Thymus (tissue), 11 donors: Measurements from ENCODE around the gene TTYH1. TPM values are rescaled to one million over a fixed set of nuclear protein-coding genes. Genes with fewer than 3 reads are reported as not detected.
"Not testable (repeated sequence)": the region's sequence is repeated elsewhere in the genome, so short reads cannot be mapped to it uniquely, and the experiment has no call there.

Source experiments
- DNase-seq, 9 donors: peaks; one replicate each; pipeline ENCODE4 v3.0.0-alpha.2; 2013; ENCODE audit warnings: low spot score in 9 of 9, low read depth in 6 of 9, missing footprints in 1 of 9
- H3K27ac ChIP-seq, 2 donors: one replicate each; pipeline ENCODE4 v1.5.1; 2013; ENCODE audit warnings: control low read depth in 1 of 2, low read depth in 1 of 2, low read length in 1 of 2, mild to moderate bottlenecking in 1 of 2, moderate library complexity in 1 of 2
- H3K27me3 ChIP-seq, 2 donors: one replicate each; pipeline ENCODE4 v1.5.1; 2013; ENCODE audit warnings: low read length in 1 of 2; ENCODE audit not compliant: control insufficient read depth in 2 of 2, insufficient read depth in 1 of 2
- H3K36me3 ChIP-seq, 2 donors: one replicate each; pipeline ENCODE4 v1.5.1; 2013; ENCODE audit warnings: low read length in 1 of 2, mild to moderate bottlenecking in 1 of 2, moderate library complexity in 1 of 2; ENCODE audit not compliant: control insufficient read depth in 2 of 2, insufficient read depth in 2 of 2
- H3K4me1 ChIP-seq, 2 donors: one replicate each; pipeline ENCODE4 v1.5.1; 2013; ENCODE audit warnings: low read length in 2 of 2; ENCODE audit not compliant: control insufficient read depth in 2 of 2, insufficient read depth in 2 of 2
- H3K4me3 ChIP-seq, 2 donors: one replicate each; pipeline ENCODE4 v1.5.1; 2013; ENCODE audit warnings: low read length in 2 of 2, control low read depth in 1 of 2, mild to moderate bottlenecking in 1 of 2
- H3K9me3 ChIP-seq, 2 donors: one replicate each; pipeline ENCODE4 v1.5.1; 2013; ENCODE audit warnings: low read length in 1 of 2, mild to moderate bottlenecking in 1 of 2; ENCODE audit not compliant: control insufficient read depth in 2 of 2, insufficient read depth in 1 of 2
- WGBS: extraction: QIAGEN DNeasy Blood & Tissue Kit; methylation state at CpG from one replicate; pipeline ENCODE4 v1.1.7; 2013; 5-methylcytosine and 5-hydroxymethylcytosine counted together
- polyA plus RNA-seq: library from polyadenylated mRNA; stranded (reverse); fragments of 200-250 nt; gene quantifications from one replicate; pipeline ENCODE4 v1.2.3, GENCODE V29; 2013
- total RNA-seq: library from RNA; stranded (reverse); fragments of 120-200 nt; gene quantifications from one replicate; pipeline ENCODE4 v1.2.4, GENCODE V29; 2013
- donor health status: healthy.

Gene TTYH1
- total and polyA plus RNA-seq, 2 donors: 0.43 to 0.61 TPM

DNA sequence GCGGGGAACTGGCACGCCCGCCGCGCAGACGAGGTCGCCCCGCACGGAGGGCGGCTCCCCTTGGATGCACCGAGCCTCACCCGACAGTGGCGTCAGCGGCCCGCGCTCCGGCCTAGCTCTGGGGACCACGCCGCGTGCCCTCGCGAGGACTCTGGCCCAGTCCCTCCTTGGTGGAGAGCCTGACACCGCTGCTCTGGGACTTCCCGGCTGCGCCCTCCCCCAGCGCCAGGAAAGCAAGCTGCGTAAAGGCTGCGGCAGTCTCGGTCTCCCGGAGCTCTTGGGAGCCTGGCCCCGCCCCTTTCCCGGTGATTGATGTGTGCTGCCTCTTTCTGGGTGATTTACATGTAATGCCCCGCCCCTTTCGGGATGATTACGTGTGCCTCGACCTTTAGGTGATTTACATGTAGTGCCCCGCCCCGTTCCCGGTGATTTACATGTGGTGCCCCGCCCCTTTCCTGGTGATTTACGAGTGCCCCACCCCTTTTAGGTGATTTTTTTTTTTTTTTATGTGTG, 48.3 kb downstream of the TTYH1 start, which contains the start of gene LENG9:
Gene LENG9, minus strand, starts transcription at position 248 of the 513 bp plus-strand sequence. CDS start 252 bp downstream, outside the sequence.
- WGBS: under 1% methylated on average over 41 of the region's 41 CpGs
- Histone ChIP-seq H3K4me1 (peaks cover 0 to 23% of the 10 kb centered on the region in 2 donors), H3K27ac (peak within 1 kb of the TSS; percentile 80 to 86), H3K4me3 (peak within 1 kb of the TSS; percentile 57 to 59), H3K27me3 (peaks cover 16 to 49% of the 10 kb centered on the region in 2 donors), H3K36me3 (peaks cover 31 to 38% of the 10 kb centered on the region in 2 donors), H3K9me3 (peaks cover 2 to 13% of the 10 kb centered on the region in 2 donors)
- peak; percentile 66 to 92 (median 83) for DNase-seq

GRCh38 chr19:54464044-54464629, 48.9 kb downstream of the TTYH1 start:
- Histone ChIP-seq H3K4me1 (peaks cover 0 to 23% of the 10 kb centered on the region in 2 donors), H3K27me3 (peaks cover 17 to 54% of the 10 kb centered on the region in 2 donors), H3K36me3 (peaks cover 25 to 32% of the 10 kb centered on the region in 2 donors), H3K4me3 (peak overlapping the region; percentile 57 to 59), H3K27ac (peak overlapping the region; percentile 42 to 80), H3K9me3 (peaks cover 2 to 13% of the 10 kb centered on the region in 2 donors)
- DNase-seq: peak in 5 of 9 donors; percentile 46 to 77 (median 63)
- WGBS: under 1% methylated on average over 26 of the region's 26 CpGs

DNA sequence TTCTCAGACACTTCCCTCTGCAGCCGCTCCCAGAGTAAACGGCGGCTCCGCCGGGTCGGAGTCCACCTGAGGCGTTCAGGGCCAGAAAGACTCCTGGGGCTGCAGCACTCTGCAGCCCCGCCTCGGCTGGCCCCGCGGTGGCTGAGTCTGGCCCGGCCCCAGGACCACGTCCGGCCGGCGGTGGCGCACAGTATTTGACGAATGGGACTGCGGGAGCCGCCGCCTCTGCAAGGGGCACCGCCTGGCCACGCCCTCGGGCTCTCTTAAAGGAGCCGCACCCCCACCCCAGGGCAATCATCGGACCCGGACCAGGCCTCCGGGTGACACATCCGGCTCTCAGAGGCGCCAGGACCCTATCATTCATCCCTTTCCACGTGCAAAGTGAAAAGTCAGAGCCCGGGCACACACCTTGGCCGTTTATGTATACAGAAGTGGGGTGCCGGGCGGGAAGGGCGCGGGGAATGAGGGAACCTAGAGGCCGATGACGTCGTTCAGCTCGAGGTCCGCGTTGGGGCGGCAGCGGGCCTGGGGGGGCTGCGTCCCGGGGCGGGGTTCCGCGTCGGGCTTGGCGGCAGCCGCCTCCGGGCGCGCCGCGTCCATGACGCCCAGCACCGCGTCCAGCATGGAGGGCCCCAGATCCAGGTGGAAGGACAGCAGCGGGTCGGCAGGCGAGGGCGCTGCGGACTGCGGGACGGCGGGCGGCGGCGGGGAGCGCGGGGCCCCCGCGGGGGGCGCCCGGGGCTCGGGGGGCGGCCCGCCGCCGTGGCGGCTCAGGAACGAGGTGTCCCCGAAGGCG, 49.6 kb downstream of the TTYH1 start:
- Histone ChIP-seq H3K4me1 (peaks cover 0 to 23% of the 10 kb centered on the region in 2 donors), H3K27me3 (peaks cover 20 to 61% of the 10 kb centered on the region in 2 donors), H3K9me3 (peaks cover 2 to 13% of the 10 kb centered on the region in 2 donors), H3K4me3 (peak overlapping the region; percentile 57 to 59), H3K36me3 (peaks cover 19 to 26% of the 10 kb centered on the region in 2 donors), H3K27ac (peak overlapping the region; percentile 58 to 80)
- DNase-seq: peak in 3 of 9 donors; percentile 40 to 65 (median 47)
- 8% methylated on average over 87 of the region's 87 CpGs for WGBS

DNA sequence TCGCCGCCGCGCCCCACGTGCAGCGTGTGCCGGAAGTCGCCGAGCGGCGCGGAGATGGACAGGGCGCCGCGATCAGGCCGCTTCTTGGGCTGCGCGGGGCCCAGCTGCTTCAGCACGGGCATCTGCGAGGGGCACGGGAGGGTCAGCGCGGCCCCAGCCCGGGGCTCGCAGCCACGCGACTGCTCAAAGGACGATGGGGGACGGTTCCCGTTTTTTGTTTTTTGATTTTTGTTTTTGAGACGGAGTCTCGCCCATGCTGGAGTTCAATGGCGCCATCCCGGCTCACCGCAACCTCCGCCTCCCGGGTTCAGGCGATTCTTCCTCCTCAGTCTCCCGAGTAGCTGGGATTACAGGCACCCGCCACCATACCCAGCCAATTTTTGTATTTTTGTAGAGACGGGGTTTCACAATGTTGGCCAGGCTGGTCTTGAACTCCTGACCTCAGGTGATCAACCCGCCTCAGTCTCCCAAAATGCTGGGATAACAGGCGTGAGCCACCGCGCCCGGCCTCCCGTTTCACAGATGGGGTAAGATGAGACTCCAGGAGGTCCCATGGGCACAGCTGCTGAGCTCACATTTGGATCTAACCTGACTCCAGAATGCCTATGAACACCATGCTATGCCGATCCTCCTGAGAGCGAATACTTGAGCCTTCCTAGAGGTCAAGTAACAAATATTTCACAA, 50.3 kb downstream of the TTYH1 start:
- Histone ChIP-seq H3K9me3 (peaks cover 2 to 13% of the 10 kb centered on the region in 2 donors), H3K4me1 (peaks cover 0 to 23% of the 10 kb centered on the region in 2 donors), H3K4me3 (peak overlapping the region in 1 of 2 donors; percentile 59), H3K36me3 (peaks cover 15 to 18% of the 10 kb centered on the region in 2 donors), H3K27ac (peak overlapping the region in 1 of 2 donors; percentile 3), H3K27me3 (peaks cover 21 to 68% of the 10 kb centered on the region in 2 donors)
- DNase-seq: no peak
- WGBS: 76% methylated on average over 49 of the region's 49 CpGs

DNA sequence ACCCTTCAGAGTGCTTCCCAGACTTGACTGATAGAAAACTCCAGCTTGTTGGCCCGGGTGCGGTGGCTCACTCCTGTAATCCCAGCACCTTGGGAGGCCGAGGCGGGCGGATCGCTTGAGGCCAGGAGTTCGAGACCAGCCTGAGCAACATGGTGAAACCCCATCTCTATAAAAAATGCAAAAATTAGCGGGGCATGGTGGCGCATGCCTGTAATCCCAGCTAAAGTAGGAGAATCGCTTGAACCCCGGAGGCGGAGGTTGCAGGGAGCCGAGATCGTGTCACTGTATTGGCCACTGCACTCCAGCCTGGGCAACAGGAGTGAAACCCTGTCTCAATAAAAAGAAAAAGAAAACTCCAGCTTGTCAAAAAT, 50.8 kb downstream of the TTYH1 start:
- peaks cover 0 to 23% of the 10 kb centered on the region in 2 donors for H3K4me1 ChIP-seq

DNA sequence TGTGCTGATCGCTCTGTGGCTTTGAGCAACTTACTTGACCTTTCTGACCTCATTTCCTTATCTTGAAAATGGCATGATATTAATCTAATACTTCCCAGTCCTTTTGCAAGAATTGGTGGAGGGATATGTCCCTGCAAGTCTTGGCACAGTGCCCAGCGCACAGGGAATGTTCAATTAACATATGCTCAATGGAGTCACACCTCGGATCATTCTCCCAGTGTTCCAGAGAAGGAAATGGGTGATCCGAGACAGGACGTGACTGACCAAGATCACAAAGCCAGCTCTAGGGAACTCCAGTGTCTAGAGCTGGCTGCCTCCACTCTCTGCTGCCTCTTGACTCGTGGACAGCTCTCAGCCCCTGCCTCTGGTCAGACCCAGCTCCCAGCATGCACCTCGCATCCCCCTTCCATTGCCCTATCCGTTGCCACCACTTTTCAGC, 54.3 kb downstream of the TTYH1 start:
- H3K9me3 ChIP-seq: peaks cover 2 to 12% of the 10 kb centered on the region in 2 donors
- no peak overlapping the region for H3K27ac ChIP-seq
- H3K4me3 ChIP-seq: no peak overlapping the region
- H3K27me3 ChIP-seq: peaks cover 29 to 83% of the 10 kb centered on the region in 2 donors
- H3K36me3 ChIP-seq: no peaks in the 10 kb centered on the region
- 83% methylated on average over 8 of the region's 8 CpGs for WGBS
- DNase-seq: no peak
- peaks cover 0 to 4% of the 10 kb centered on the region in 2 donors for H3K4me1 ChIP-seq

More for the DNA sequence above, 50.8 kb downstream of the TTYH1 start:
- peaks cover 11 to 13% of the 10 kb centered on the region in 2 donors for H3K36me3 ChIP-seq
- 98% methylated on average over 14 of the region's 14 CpGs for WGBS
- not testable (repeated sequence) for DNase-seq, H3K27ac ChIP-seq, H3K4me3 ChIP-seq
- H3K27me3 ChIP-seq: peaks cover 24 to 74% of the 10 kb centered on the region in 2 donors
- H3K9me3 ChIP-seq: peaks cover 2 to 13% of the 10 kb centered on the region in 2 donors

- Histone ChIP-seq H3K4me1 (no peaks in the 10 kb centered on the region), H3K27ac (no peak overlapping the region), H3K27me3 (peaks cover 20 to 77% of the 10 kb centered on the region in 2 donors), H3K4me3 (no peak overlapping the region), H3K9me3 (peaks cover 1 to 7% of the 10 kb centered on the region in 2 donors), H3K36me3 (no peaks in the 10 kb centered on the region)
- 88% methylated on average over 10 of the region's 10 CpGs for WGBS
- no peak for DNase-seq
Measured at GRCh38 chr19:54470276-54470887, 55.1 kb downstream of the TTYH1 start.

DNA sequence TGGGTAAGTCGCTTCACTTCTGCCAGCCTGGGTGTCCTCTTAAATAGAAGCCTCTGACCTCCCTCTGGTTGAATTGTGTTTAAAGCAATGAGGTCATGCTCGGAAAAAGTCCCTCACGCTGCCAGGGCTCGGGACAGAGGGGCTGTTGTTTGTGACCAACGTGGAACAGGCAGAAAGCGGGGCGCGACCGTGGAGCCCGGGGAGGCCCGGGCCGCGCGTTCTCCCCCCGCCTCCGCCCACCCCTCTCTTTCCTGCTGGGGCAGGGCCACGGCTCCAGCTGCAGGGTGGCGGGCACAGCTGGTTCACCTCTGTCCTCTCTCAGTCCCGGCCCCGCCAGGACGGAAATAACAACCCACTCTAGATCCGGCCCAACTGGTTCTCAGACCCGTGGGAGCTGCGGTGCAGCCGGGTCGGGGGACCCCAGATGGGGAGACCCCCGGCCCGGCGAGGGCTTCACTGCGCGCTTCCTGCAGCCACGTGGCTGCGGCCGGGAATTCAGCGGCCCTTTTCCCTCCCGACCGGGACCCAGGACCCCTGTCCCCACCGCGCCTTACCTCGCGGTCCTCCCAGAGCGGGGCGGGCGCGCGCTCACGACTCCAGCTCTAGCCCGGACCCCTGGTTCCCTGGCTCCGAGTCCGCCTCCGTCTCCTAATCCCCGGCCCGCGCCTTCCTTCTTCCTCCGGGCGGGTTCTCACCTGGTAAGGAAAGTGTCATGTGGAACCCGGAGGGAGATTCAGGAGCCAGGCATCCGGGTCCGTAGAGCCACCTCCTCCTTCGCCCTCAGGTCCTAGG, 55.9 kb downstream of the TTYH1 start:
- Histone ChIP-seq H3K9me3 (peaks cover 0 to 4% of the 10 kb centered on the region in 2 donors), H3K4me3 (peak overlapping the region; percentile 5 to 26), H3K27me3 (peaks cover 18 to 71% of the 10 kb centered on the region in 2 donors), H3K27ac (peak overlapping the region in 1 of 2 donors; percentile 26), H3K36me3 (no peaks in the 10 kb centered on the region), H3K4me1 (no peaks in the 10 kb centered on the region)
- DNase-seq: no peak
- 2% methylated on average over 60 of the region's 60 CpGs for WGBS
